Osteoblast (primary cell): Measurements from ENCODE around the gene ZSCAN20. TPM values are rescaled to one million over a fixed set of nuclear protein-coding genes. Genes with fewer than 3 reads are reported as not detected.

ENCODE experiments used
- DNase-seq: peaks from one replicate; pipeline ENCODE4 v3.0.0; 2011; ENCODE audit warnings: low spot score, mixed read lengths; ENCODE audit not compliant: insufficient read length; ENCODE audit errors: missing footprints
- H2AFZ ChIP-seq: 2 replicates; pipeline ENCODE4 v1.6.0; 2011; ENCODE audit warnings: mild to moderate bottlenecking, low read length
- H3K27ac ChIP-seq: 2 replicates; pipeline ENCODE4 v1.5.1; 2011; ENCODE audit warnings: mild to moderate bottlenecking, low read depth, low read length, moderate library complexity
- H3K27me3 ChIP-seq: 2 replicates; pipeline ENCODE4 v1.6.0; 2012; ENCODE audit warnings: mild to moderate bottlenecking, control low read depth, inconsistent platforms, low read length, moderate library complexity; ENCODE audit not compliant: insufficient read depth
- H3K36me3 ChIP-seq: 2 replicates; pipeline ENCODE4 v1.5.1; 2011; ENCODE audit warnings: mild to moderate bottlenecking, low read length, control low read depth, moderate library complexity; ENCODE audit not compliant: insufficient read depth
- H3K4me1 ChIP-seq: 2 replicates; pipeline ENCODE4 v1.5.1; 2011; ENCODE audit warnings: mild to moderate bottlenecking, low read length, control low read depth, moderate library complexity; ENCODE audit not compliant: insufficient read depth
- H3K4me2 ChIP-seq: 2 replicates; pipeline ENCODE4 v1.6.0; 2011; ENCODE audit warnings: mild to moderate bottlenecking, low read length; ENCODE audit not compliant: insufficient read depth
- H3K4me3 ChIP-seq: fragments of 200-600 bp; sonication (generic); 3 replicates; pipeline ENCODE4 v1.5.1; 2012; ENCODE audit warnings: mild to moderate bottlenecking, low read length, inconsistent platforms; ENCODE audit not compliant: insufficient read depth
- H3K79me2 ChIP-seq: 2 replicates; pipeline ENCODE4 v1.6.0; 2012; ENCODE audit warnings: mild to moderate bottlenecking, low read length, control low read depth, inconsistent platforms; ENCODE audit not compliant: insufficient read depth
- H3K9me3 ChIP-seq: 2 replicates; pipeline ENCODE4 v1.5.1; 2011; ENCODE audit warnings: low read depth, low read length, control low read depth
- H4K20me1 ChIP-seq: 2 replicates; pipeline ENCODE4 v1.6.0; 2012; ENCODE audit warnings: mild to moderate bottlenecking, low read length, control low read depth; ENCODE audit not compliant: insufficient read depth
- CTCF ChIP-seq: IDR thresholded peaks from 2 replicates; pipeline ENCODE4 v1.5.1; 2011; ENCODE audit warnings: mild to moderate bottlenecking, low read depth, low read length, moderate library complexity; ENCODE audit errors: extremely low read depth
- total RNA-seq: library from RNA; depleted of rRNA; stranded (reverse); fragments of >200 nt; gene quantifications from 2 replicates; pipeline ENCODE4 v1.2.3, GENCODE V29; 2012

The ZSCAN20 gene
- total RNA-seq, 1 donor = 9.8 TPM

GRCh38 chr1:33535334-33535733, 62.9 kb downstream of the ZSCAN20 start:
- TF ChIP-seq CTCF = no peak

GRCh38 chr1:33537885-33538284, 65.4 kb downstream of the ZSCAN20 start:
- H3K4me2 ChIP-seq = no peak overlapping the region
- no peak for DNase-seq
- no peaks in the 10 kb centered on the region for H3K9me3 ChIP-seq
- H3K4me1 ChIP-seq = no peaks in the 10 kb centered on the region
- H3K27ac ChIP-seq = no peak overlapping the region
- H3K36me3 ChIP-seq = no peaks in the 10 kb centered on the region
- no peaks in the 10 kb centered on the region for H4K20me1 ChIP-seq
- no peaks in the 10 kb centered on the region for H3K27me3 ChIP-seq
- H3K79me2 ChIP-seq = no peaks in the 10 kb centered on the region
- TF ChIP-seq CTCF = no peak
- H3K4me3 ChIP-seq = no peak overlapping the region
- H2AFZ ChIP-seq = no peak overlapping the region

More at GRCh38 chr1:33535334-33535733, 62.9 kb downstream of the ZSCAN20 start:
- no peaks in the 10 kb centered on the region for H3K27me3 ChIP-seq
- no peaks in the 10 kb centered on the region for H3K4me1 ChIP-seq
- no peaks in the 10 kb centered on the region for H3K36me3 ChIP-seq
- no peaks in the 10 kb centered on the region for H4K20me1 ChIP-seq
- H2AFZ ChIP-seq = no peak overlapping the region
- no peak for DNase-seq
- no peak overlapping the region for H3K27ac ChIP-seq
- no peaks in the 10 kb centered on the region for H3K79me2 ChIP-seq
- H3K9me3 ChIP-seq = no peaks in the 10 kb centered on the region
- no peak overlapping the region for H3K4me2 ChIP-seq
- no peak overlapping the region for H3K4me3 ChIP-seq

- Histone ChIP-seq H3K36me3 (no peaks in the 10 kb centered on the region), H3K27me3 (no peaks in the 10 kb centered on the region), H3K79me2 (no peaks in the 10 kb centered on the region), H3K4me1 (no peaks in the 10 kb centered on the region), H3K9me3 (no peaks in the 10 kb centered on the region), H4K20me1 (no peaks in the 10 kb centered on the region), H3K4me2 (no peak overlapping the region), H2AFZ (no peak overlapping the region), H3K4me3 (no peak overlapping the region), H3K27ac (no peak overlapping the region)
- DNase-seq = no peak
- no peak for TF ChIP-seq CTCF
These were observed 69.5 kb downstream of the ZSCAN20 start for GRCh38 chr1:33541966-33542365.

Other genes with a start within 250 kb of the ZSCAN20 start
- gene ZNF362, start 216.2 kb upstream of the ZSCAN20 start, total RNA-seq = 13.4 and 18.9 TPM in 2 replicates
- gene A3GALT2, start 151.5 kb upstream of the ZSCAN20 start, total RNA-seq = under 0.01 TPM in 1 of 2 replicates, not detected in the other
- gene PHC2, start 41.5 kb upstream of the ZSCAN20 start, total RNA-seq = 82.2 and 85.4 TPM in 2 replicates